ENCODE results near the gene FAM217A. TPM values are rescaled to one million over a fixed set of nuclear protein-coding genes. Genes with fewer than 3 reads are reported as not detected.

The FAM217A gene
- total and polyA plus RNA-seq, 9 of the 15 experiments (the other 6 are each of a cell fraction or from before 2014, with no cell fraction given) = not detected

GRCh38 chr6:4114123-4114522, 35.2 kb upstream of the FAM217A start:
- no TSS peak for BruUV-seq (replicated peaks)
- H3K4me1 ChIP-seq (replicated peaks in 1 of 2; ENCODE audit: control insufficient read depth in 2 of 2, insufficient read depth in 2 of 2, low read length in 2 of 2) = no peaks in the 10 kb centered on the region
- WGBS (ENCODE audit: insufficient coverage, low coverage, missing lambda C conversion rate) = 95% methylated on average over 3 of the region's 3 CpGs
- no peaks in the 10 kb centered on the region for H3K79me2 ChIP-seq (ENCODE audit: control insufficient read depth, insufficient read depth, low read length)
- no peaks in the 10 kb centered on the region for H3K27me3 ChIP-seq (ENCODE audit: control insufficient read depth in 2 of 2, insufficient read depth in 2 of 2, low read length in 2 of 2)
- DNase-seq (ENCODE audit: extremely low read depth in 1 of 4, low spot score in 3 of 4) = no peak
- H3K27ac ChIP-seq (ENCODE audit: extremely low read depth, low read depth, low read length) = no peak overlapping the region
- ChIA-PET CTCF (ENCODE audit: low intra/inter-chr PET ratio) (no interaction called here), POLR2A (interaction anchor here (1.0 kb wide), 1 partner anchor 18 kb away, joined by 3 read pairs; no protein-coding TSS in a partner anchor)
- H3K9ac ChIP-seq (ENCODE audit: insufficient read depth in 1 of 2, low read depth in 2 of 2, low read length in 2 of 2) = no peak overlapping the region
- intact Hi-C loops (cut with micrococcal nuclease) (no loop called here), in situ Hi-C loops (cut with MboI) (no loop called here)
- no peak for FAIRE-seq
- no peak overlapping the region for H3K4me3 ChIP-seq
- H2AFZ ChIP-seq (ENCODE audit: low read depth, low read length) = no peak overlapping the region
- H3K4me2 ChIP-seq (ENCODE audit: insufficient read depth, low read length) = no peak overlapping the region
- no peaks in the 10 kb centered on the region for H3K9me1 ChIP-seq (ENCODE audit: control insufficient read depth, insufficient read depth, low read length)
- H3K36me3 ChIP-seq (ENCODE audit: control insufficient read depth, insufficient read depth, low read length) = peaks cover 35% of the 10 kb centered on the region
- ATAC-seq = peak; percentile 50
- no peaks in the 10 kb centered on the region; the same call in 1 of the 2 replicates for H3K9me3 ChIP-seq (replicated peaks; ENCODE audit: control insufficient read depth, insufficient read depth, low read depth, low read length)
- no peaks in the 10 kb centered on the region for H4K20me1 ChIP-seq (replicated peaks; ENCODE audit: control insufficient read depth, insufficient read depth, low read length)
- TF ChIP-seq, protein P1, sequence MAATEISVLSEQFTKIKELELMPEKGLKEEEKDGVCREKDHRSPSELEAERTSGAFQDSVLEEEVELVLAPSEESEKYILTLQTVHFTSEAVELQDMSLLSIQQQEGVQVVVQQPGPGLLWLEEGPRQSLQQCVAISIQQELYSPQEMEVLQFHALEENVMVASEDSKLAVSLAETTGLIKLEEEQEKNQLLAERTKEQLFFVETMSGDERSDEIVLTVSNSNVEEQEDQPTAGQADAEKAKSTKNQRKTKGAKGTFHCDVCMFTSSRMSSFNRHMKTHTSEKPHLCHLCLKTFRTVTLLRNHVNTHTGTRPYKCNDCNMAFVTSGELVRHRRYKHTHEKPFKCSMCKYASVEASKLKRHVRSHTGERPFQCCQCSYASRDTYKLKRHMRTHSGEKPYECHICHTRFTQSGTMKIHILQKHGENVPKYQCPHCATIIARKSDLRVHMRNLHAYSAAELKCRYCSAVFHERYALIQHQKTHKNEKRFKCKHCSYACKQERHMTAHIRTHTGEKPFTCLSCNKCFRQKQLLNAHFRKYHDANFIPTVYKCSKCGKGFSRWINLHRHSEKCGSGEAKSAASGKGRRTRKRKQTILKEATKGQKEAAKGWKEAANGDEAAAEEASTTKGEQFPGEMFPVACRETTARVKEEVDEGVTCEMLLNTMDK (IDR thresholded peaks at IDR 0.05; ENCODE audit: borderline replicate concordance, insufficient read depth, low read depth, low read length, poor library complexity, severe bottlenecking) = peak; percentile 20
- TF ChIP-seq, protein P2, sequence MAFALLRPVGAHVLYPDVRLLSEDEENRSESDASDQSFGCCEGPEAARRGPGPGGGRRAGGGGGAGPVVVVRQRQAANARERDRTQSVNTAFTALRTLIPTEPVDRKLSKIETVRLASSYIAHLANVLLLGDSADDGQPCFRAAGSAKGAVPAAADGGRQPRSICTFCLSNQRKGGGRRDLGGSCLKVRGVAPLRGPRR (CRISPR knock-in tag; IDR thresholded peaks at IDR 0.05) = no peak
- TF ChIP-seq U2AF2 (optimal IDR thresholded peaks at IDR 0.05; ENCODE audit: low read depth, low read length) (no peak), POLR2G (IDR thresholded peaks at IDR 0.05; ENCODE audit: low read depth, low read length) (no peak), ZFP36 (IDR thresholded peaks at IDR 0.05; ENCODE audit: low read depth, low read length, partially characterized antibody) (no peak), MTF1 (CRISPR knock-in tag; IDR thresholded peaks at IDR 0.05; ENCODE audit: borderline replicate concordance) (no peak), SMARCB1 (IDR thresholded peaks at IDR 0.05; ENCODE audit: insufficient read length, low read depth) (no peak), RBM17 (IDR thresholded peaks at IDR 0.05; ENCODE audit: borderline replicate concordance, low read depth, low read length) (no peak), HINFP (tag; conservative IDR thresholded peaks at IDR 0.05; ENCODE audit: low read depth) (no peak), KAT8 (IDR thresholded peaks at IDR 0.05; ENCODE audit: low read depth) (no peak), MCM2 (IDR thresholded peaks at IDR 0.05; ENCODE audit: low read depth) (no peak), TRIM24 (IDR thresholded peaks at IDR 0.05) (no peak), ILK (tag; IDR thresholded peaks at IDR 0.05; ENCODE audit: borderline replicate concordance, low read depth) (no peak), CBX5 (IDR thresholded peaks at IDR 0.05; ENCODE audit: borderline replicate concordance, low read depth) (no peak)
- TF ChIP-seq, protein P3, sequence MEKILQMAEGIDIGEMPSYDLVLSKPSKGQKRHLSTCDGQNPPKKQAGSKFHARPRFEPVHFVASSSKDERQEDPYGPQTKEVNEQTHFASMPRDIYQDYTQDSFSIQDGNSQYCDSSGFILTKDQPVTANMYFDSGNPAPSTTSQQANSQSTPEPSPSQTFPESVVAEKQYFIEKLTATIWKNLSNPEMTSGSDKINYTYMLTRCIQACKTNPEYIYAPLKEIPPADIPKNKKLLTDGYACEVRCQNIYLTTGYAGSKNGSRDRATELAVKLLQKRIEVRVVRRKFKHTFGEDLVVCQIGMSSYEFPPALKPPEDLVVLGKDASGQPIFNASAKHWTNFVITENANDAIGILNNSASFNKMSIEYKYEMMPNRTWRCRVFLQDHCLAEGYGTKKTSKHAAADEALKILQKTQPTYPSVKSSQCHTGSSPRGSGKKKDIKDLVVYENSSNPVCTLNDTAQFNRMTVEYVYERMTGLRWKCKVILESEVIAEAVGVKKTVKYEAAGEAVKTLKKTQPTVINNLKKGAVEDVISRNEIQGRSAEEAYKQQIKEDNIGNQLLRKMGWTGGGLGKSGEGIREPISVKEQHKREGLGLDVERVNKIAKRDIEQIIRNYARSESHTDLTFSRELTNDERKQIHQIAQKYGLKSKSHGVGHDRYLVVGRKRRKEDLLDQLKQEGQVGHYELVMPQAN (IDR thresholded peaks at IDR 0.05; ENCODE audit: borderline replicate concordance) = no peak
- TF ChIP-seq, protein P4, sequence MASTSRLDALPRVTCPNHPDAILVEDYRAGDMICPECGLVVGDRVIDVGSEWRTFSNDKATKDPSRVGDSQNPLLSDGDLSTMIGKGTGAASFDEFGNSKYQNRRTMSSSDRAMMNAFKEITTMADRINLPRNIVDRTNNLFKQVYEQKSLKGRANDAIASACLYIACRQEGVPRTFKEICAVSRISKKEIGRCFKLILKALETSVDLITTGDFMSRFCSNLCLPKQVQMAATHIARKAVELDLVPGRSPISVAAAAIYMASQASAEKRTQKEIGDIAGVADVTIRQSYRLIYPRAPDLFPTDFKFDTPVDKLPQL (IDR thresholded peaks at IDR 0.05; ENCODE audit: extremely low read depth, insufficient read length) = no peak
